ENCODE measurements around the gene TLR7.

TLR7 gene

DNA sequence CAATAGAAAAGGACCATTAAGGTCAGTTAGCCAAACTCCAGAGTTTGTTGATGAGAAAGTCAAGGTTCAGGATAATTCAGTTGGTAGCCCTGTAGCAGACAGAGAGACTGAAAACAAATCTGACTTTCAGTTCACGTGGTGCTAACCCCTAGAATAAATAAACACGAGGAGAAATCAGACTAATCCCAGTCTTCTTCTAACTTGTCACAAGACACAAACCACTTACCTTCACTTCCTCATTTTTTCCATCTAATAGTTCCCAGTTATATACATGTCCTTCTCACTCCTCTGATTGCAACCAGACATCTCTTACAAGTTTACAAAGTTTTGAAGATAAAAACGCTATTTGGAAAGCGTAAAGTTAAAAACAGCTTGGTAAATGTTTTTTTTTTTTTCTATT is 7.7 kb downstream of the TLR7 start:
- no peak for DNase-seq (ENCODE audit: insufficient read length, low spot score)

DNA sequence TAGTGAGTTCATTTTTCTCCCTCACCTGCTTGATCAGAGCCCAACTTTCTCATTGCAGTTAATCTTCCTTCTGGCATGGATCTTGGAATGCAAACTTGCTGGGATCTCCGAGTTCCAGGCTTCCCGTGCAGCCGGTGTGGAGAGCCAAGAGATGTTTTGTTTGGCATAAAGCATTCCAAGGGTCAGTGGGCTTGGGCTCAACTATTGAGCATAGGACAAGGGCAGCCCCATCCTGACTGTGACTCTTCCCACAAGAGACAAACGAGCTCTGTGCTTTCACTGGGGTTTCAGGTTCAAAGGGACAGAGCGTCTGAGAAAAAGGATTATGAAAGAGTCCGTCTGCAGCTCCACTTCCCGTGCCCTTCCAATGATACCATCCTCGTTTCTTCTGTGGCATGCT is 10.5 kb downstream of the TLR7 start:
- no peak for TF ChIP-seq POLR2A (IDR thresholded peaks at IDR 0.05; ENCODE audit: low read depth, low read length)
- no peak for FAIRE-seq
- no peak for DNase-seq (ENCODE audit: insufficient read length, low spot score)

More for the DNA sequence above, 7.7 kb downstream of the TLR7 start:
- no peak for TF ChIP-seq POLR2A (IDR thresholded peaks at IDR 0.05; ENCODE audit: low read depth, low read length)
- no peak for FAIRE-seq

GRCh38 chrX:12878536-12878935 is 11.7 kb downstream of the TLR7 start:
- FAIRE-seq: no peak
- no peak for DNase-seq (ENCODE audit: insufficient read length, low spot score)
- no peak for TF ChIP-seq POLR2A (IDR thresholded peaks at IDR 0.05; ENCODE audit: low read depth, low read length)

GRCh38 chrX:12881914-12882313 is 15.0 kb downstream of the TLR7 start:
- TF ChIP-seq POLR2A (IDR thresholded peaks at IDR 0.05; ENCODE audit: low read depth, low read length): no peak
- DNase-seq (ENCODE audit: insufficient read length, low spot score) (no peak), FAIRE-seq (no peak)

DNA sequence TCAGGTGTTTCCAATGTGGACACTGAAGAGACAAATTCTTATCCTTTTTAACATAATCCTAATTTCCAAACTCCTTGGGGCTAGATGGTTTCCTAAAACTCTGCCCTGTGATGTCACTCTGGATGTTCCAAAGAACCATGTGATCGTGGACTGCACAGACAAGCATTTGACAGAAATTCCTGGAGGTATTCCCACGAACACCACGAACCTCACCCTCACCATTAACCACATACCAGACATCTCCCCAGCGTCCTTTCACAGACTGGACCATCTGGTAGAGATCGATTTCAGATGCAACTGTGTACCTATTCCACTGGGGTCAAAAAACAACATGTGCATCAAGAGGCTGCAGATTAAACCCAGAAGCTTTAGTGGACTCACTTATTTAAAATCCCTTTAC is 18.6 kb downstream of the TLR7 start:
- no peak for TF ChIP-seq POLR2A (IDR thresholded peaks at IDR 0.05; ENCODE audit: low read depth, low read length)
- FAIRE-seq: no peak
- DNase-seq (ENCODE audit: insufficient read length, low spot score): no peak

- TF ChIP-seq POLR2A (IDR thresholded peaks at IDR 0.05; ENCODE audit: low read depth, low read length): no peak
- DNase-seq (ENCODE audit: insufficient read length, low spot score) (no peak), FAIRE-seq (no peak)
Observed at GRCh38 chrX:12886545-12886944, 19.7 kb downstream of the TLR7 start.

- no peak for TF ChIP-seq POLR2A (IDR thresholded peaks at IDR 0.05; ENCODE audit: low read depth, low read length)
- FAIRE-seq: no peak
- no peak for DNase-seq (ENCODE audit: insufficient read length, low spot score)
Observed at GRCh38 chrX:12887141-12887540, 20.3 kb downstream of the TLR7 start.

DNA sequence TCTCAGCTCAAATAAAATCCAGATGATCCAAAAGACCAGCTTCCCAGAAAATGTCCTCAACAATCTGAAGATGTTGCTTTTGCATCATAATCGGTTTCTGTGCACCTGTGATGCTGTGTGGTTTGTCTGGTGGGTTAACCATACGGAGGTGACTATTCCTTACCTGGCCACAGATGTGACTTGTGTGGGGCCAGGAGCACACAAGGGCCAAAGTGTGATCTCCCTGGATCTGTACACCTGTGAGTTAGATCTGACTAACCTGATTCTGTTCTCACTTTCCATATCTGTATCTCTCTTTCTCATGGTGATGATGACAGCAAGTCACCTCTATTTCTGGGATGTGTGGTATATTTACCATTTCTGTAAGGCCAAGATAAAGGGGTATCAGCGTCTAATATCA is 20.9 kb downstream of the TLR7 start:
- no peak for DNase-seq (ENCODE audit: insufficient read length, low spot score)
- FAIRE-seq: no peak
- no peak for TF ChIP-seq POLR2A (IDR thresholded peaks at IDR 0.05; ENCODE audit: low read depth, low read length)

- no peak for TF ChIP-seq POLR2A (IDR thresholded peaks at IDR 0.05; ENCODE audit: low read depth, low read length)
- FAIRE-seq (no peak), DNase-seq (ENCODE audit: insufficient read length, low spot score) (no peak)
Observed at GRCh38 chrX:12890467-12890866, 23.6 kb downstream of the TLR7 start.

- TF ChIP-seq POLR2A (IDR thresholded peaks at IDR 0.05; ENCODE audit: low read depth, low read length): no peak
- no peak for FAIRE-seq
- no peak for DNase-seq (ENCODE audit: insufficient read length, low spot score)
Observed at GRCh38 chrX:12891171-12891570, 24.3 kb downstream of the TLR7 start.

- no peak for FAIRE-seq
- no peak for TF ChIP-seq POLR2A (IDR thresholded peaks at IDR 0.05; ENCODE audit: low read depth, low read length)
- DNase-seq (ENCODE audit: insufficient read length, low spot score): no peak
Observed at GRCh38 chrX:12891915-12892506, 25.1 kb downstream of the TLR7 start.

DNA sequence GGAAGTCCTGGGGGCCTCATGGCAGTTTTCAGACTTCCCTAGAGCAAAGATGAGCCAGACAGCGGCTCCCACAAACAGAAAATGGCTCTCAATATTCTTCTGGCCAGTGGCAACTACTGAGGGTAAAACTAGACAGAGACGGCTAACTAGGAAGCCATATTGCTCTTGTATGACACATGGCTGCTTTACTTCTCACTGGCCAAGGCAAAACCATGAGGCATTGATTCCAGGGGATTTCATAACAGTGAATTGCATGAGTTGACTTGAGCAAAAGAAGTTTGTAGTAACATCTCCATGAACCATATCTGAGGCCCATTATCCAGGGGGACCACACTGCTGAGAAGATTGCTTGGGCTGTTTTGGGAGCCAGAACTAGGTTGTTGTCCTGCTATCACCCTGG is 25.8 kb downstream of the TLR7 start:
- TF ChIP-seq POLR2A (IDR thresholded peaks at IDR 0.05; ENCODE audit: low read depth, low read length): no peak
- no peak for FAIRE-seq
- DNase-seq (ENCODE audit: insufficient read length, low spot score): no peak

DNA sequence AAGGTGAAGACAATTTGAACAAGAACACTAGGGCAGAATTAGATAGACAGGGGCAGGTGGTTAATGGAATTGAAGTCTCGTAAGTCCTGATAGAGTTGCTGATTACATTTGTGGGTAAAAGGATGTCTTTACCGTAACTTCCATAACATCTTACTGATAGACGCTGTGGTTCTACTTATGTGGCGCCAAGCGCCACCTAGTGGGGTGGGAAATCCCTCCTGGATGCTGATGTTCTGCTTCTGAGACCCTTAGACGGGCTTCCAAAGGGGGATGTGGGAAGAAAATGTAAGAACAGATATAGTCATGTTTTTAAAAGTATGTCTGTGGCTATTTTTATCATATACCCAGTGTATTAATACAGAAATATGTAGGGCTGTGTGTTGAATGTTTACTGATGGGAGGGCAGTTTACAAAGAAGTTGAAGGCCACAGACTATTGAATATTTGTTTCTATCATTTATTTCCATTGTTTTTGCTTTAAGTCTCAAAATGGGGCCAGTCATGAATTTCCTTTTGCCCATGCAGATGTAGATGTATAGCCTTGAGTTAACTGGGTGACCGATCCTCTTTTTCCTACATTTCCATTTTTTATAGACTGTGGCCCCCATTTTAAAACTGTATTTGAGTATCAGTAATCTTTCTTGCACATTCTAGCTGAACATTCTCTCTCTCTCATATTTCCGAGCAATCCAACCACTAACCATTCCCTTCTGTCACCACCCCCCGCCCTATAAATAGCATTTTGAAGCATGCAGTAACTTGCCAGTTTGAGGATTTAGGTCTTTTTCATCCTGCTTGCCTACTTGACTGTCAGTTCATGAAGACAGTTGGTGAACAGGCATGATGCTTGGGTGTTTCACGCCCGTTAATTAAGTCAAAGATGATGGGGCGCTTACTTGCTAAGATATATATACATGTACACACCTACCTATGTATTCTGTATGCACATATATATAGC is 27.5 kb downstream of the TLR7 start:
- FAIRE-seq (no peak), DNase-seq (ENCODE audit: insufficient read length, low spot score) (no peak)
- TF ChIP-seq POLR2A (IDR thresholded peaks at IDR 0.05; ENCODE audit: low read depth, low read length): no peak

GRCh38 chrX:12895866-12896265 is 29.0 kb downstream of the TLR7 start:
- TF ChIP-seq POLR2A (IDR thresholded peaks at IDR 0.05; ENCODE audit: low read depth, low read length): no peak
- DNase-seq (ENCODE audit: insufficient read length, low spot score): no peak
- no peak for FAIRE-seq

- DNase-seq (ENCODE audit: insufficient read length, low spot score) (no peak), FAIRE-seq (no peak)
- TF ChIP-seq POLR2A (IDR thresholded peaks at IDR 0.05; ENCODE audit: low read depth, low read length): no peak
Observed at GRCh38 chrX:12896935-12897334, 30.1 kb downstream of the TLR7 start.
